GM20000 (cell line): ENCODE results near the gene CABLES1.
A peak's percentile ranks its signal among the peaks of the same experiment; 100 is the strongest.

Experiments
- DNase-seq: peaks from one replicate; pipeline ENCODE4 v3.0.0; 2012; ENCODE audit warnings: low spot score
- TF ChIP-seq, protein P1 (sequence below): IDR thresholded peaks from 2 replicates; pipeline ENCODE4 v1.5.1; 2012; ENCODE audit warnings: mild to moderate bottlenecking, control low read depth; ENCODE audit errors: extremely low read depth, missing control alignments

The CABLES1 gene

DNA sequence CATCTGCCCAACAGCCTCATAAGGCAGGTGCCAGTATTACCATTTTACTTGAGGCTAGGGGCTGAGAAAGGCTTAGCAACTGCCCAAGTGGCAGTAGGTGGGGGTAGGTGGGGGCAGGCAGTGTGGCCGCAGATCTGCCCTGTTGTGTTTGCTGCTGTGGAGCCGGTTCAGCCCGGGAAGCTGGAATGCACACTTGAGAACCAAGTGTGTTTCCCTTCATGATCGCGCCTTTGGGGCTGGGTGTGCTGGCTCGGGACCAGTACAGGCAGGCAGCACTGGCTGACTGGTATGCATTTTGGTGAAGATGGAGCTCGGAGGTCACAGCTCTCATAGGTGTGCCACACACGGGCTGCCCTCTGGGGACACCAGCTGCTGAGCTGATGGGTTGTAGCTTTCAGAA, 85.1 kb downstream of the CABLES1 start:
- TF ChIP-seq, protein P1, sequence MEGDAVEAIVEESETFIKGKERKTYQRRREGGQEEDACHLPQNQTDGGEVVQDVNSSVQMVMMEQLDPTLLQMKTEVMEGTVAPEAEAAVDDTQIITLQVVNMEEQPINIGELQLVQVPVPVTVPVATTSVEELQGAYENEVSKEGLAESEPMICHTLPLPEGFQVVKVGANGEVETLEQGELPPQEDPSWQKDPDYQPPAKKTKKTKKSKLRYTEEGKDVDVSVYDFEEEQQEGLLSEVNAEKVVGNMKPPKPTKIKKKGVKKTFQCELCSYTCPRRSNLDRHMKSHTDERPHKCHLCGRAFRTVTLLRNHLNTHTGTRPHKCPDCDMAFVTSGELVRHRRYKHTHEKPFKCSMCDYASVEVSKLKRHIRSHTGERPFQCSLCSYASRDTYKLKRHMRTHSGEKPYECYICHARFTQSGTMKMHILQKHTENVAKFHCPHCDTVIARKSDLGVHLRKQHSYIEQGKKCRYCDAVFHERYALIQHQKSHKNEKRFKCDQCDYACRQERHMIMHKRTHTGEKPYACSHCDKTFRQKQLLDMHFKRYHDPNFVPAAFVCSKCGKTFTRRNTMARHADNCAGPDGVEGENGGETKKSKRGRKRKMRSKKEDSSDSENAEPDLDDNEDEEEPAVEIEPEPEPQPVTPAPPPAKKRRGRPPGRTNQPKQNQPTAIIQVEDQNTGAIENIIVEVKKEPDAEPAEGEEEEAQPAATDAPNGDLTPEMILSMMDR, result no peak
- no peak for DNase-seq

GRCh38 chr18:23223641-23224040, 88.4 kb downstream of the CABLES1 start:
- no peak for DNase-seq
- TF ChIP-seq, protein P1, result no peak

DNA sequence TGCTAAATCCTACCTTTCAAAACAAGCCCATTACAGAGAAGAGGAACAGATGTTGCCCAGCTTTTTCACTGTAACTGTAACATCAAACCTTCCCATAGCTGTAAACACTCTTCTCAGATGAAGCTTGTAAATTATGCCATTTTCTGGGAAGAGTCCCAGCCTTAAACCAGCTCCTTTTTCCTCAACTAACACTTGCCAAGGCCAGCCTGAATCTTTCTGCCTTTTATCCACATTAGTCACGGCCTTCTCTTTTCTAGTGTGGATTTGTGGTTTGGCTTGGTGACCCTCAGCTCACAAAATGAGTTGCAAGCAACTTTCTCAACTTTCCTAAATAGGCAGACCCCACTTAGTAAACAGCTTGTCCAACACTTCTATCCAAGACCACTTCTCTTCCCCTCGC, 90.2 kb downstream of the CABLES1 start:
- no peak for DNase-seq
- TF ChIP-seq, protein P1, result no peak

DNA sequence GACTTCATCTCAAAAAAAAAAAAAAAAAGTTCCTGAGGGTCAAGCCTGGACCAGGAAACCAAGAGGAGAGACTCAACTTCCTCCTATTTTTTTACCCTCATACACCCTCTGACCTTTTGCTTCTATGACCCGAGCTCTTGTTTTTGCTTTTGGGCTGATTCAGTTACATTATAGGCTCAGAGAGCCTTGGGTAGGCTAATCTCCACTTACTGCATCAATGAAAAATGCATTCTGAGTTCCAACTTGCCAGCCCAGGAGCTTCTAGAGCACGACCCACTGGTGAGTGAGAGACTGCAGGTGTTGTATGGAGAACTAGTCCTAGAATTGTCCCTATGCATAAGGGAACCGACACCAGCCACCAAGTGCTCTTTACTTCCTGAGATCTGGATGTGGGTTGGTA, 91.1 kb downstream of the CABLES1 start:
- no peak for DNase-seq
- TF ChIP-seq, protein P1, result no peak

DNA sequence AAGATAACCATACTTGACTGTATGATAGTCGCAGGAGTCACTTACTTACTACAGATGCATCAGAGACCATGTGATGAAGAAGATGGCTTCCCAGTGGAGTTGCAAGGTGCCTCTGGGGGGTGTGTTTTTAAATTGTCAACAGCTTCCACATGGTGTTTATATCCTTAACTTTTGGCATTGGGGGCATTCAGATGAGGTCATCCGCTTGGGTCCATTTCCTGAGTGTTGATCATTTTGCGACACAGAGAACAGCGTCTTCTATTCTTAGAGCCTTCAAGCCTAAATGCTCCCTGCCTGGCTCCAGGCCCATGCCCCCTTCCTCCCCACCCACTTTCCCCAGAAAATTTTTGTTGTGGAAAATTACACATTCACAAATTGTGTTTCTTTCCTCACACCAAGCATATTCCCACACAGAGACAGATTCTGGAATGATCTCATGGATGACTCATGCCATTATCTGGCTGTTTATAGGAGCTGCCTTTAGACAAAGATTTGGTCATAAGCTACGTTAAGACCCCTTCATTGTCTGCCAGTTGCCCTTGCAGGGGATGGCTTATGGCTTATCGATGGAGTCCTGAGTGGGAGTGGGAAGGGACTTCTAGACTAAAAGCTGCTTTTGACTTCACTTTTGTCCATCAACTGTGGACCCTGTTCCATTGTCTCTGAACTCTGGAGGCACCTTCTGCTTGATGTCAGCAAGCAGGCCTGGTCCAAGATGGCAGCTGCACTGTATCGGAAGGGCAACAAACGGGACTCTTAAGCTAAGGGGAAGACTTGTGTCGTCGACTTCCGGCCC, 91.8 kb downstream of the CABLES1 start:
- TF ChIP-seq, protein P1, result no peak
- no peak for DNase-seq

DNA sequence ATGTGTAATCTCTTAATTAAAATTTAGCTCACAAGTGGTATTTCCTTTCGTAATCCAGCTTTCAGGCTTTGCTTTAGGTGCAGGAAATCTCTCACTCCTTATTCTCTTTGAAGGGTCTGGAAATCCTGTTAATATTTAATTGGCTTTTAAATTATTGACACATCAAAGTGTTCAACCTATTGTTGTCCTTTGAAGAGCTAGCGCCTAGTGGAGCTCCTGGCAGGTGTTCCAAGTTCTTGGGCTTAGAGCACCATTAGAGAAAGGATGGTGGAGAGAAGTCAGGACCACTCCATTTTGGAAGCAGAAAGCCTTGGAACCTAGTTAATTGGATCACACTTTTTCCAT, 92.4 kb downstream of the CABLES1 start:
- TF ChIP-seq, protein P1, result no peak
- no peak for DNase-seq

DNA sequence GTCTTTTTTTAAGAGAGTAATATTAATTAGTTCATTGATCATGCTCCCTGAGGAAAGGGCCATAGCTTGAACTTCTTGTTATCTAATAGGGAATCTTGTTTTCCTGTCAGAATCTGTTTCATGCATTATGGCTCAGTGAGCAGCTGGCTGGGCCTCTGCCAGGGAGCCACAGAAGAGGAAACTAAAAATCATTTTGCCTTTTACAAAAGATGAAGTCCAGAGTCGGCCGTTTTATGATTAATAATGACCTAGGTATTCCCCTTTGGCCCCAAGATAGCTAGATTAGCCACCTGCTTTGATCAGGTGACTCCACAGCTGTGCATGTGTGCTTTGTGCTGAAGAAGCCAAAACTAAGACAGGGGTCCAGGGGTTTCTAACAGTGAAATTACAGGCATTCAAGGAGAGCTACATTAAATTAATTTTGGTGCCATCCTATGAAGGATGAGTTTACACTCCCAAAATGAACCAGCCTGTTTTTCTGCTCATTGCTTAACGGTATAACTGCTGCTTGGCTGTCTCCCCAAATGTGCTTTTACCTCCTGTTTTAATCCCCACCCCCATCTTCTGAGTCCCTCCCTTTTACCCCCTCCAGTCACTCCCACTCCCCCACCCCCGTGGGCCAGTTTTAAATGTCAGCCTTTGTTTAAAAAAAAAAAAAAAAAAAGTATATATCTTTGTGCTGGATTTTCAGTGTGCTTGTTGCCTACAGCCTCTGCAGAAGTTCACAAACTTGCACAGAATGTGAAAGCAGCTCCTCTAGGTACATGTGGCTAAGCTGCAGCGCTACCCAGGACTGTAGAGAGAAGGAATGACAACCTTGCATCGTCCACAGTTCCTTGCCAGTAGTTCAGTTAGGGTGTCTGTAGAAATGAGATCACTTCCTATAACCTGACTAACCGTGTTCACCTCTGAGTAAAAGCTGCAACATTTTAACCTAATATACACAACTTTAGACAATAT, 93.1 kb downstream of the CABLES1 start:
- DNase-seq, result peak; percentile 60
- TF ChIP-seq, protein P1, result no peak
